Vagina (tissue), 2 donors: ENCODE results near the gene TYR. TPM values are rescaled to one million over a fixed set of nuclear protein-coding genes. Genes with fewer than 3 reads are reported as not detected.
"Not testable (repeated sequence)": the region's sequence is repeated elsewhere in the genome, so short reads cannot be mapped to it uniquely, and the experiment has no call there.

Source experiments
- DNase-seq, 2 donors: peaks; one replicate each; pipeline ENCODE4 v3.0.0-alpha.2; 2017; ENCODE audit errors: extremely low spot score in 2 of 2
- H3K27ac ChIP-seq: fragments of 200-600 bp; sonication (generic); one replicate; pipeline ENCODE4 v1.5.1; 2019
- H3K27me3 ChIP-seq: fragments of 200-600 bp; sonication (generic); one replicate; pipeline ENCODE4 v1.5.1; 2019
- H3K36me3 ChIP-seq, 2 donors: fragments of 200-600 bp; sonication (generic); one replicate each; pipeline ENCODE4 v1.5.1; 2017 to 2019
- H3K4me1 ChIP-seq: fragments of 200-600 bp; sonication (generic); one replicate; pipeline ENCODE4 v1.5.1; 2019
- H3K4me3 ChIP-seq, 2 donors: fragments of 200-600 bp; sonication (generic); 1 replicate in 1 of 2; 2 replicates in 1 of 2; pipeline ENCODE4 v1.5.1; 2016 to 2019
- H3K9me3 ChIP-seq: fragments of 200-600 bp; sonication (generic); one replicate; pipeline ENCODE4 v1.5.1; 2019
- POLR2A ChIP-seq, 2 donors: fragments of 450-650 bp; IDR thresholded peaks; one replicate each; pipeline ENCODE4 v1.6.1; 2017; ENCODE audit warnings: antibody characterized with exemption in 2 of 2, mild to moderate bottlenecking in 2 of 2, moderate library complexity in 2 of 2
- POLR2AphosphoS5 ChIP-seq, 2 donors: sonication (generic); formaldehyde crosslinking; IDR thresholded peaks; one replicate each; pipeline ENCODE4 v1.9.0; 2017; ENCODE audit warnings: antibody characterized with exemption in 2 of 2, mild to moderate bottlenecking in 2 of 2, low read depth in 1 of 2; ENCODE audit not compliant: insufficient read depth in 1 of 2
- intact Hi-C: fragments of 100-400 bp; cut with DNase I; formaldehyde crosslinking; loops from one replicate; pipeline ENCODE4 v1.15.1; 2023
- total RNA-seq: library from RNA; depleted of rRNA; stranded (reverse); fragments of >200 nt; gene quantifications from one replicate; pipeline ENCODE4 v1.2.3, GENCODE V29; 2016
- TF ChIP-seq, protein P1 (sequence below), 3 experiments: fragments of 450-650 bp in 2 of 3; fragments of 200-600 bp in 1 of 3; sonication (generic) in 1 of 3; IDR thresholded peaks; one replicate each; pipeline ENCODE4 v1.5.1; 2017 to 2019; ENCODE audit warnings: antibody characterized with exemption in 3 of 3, mild to moderate bottlenecking in 2 of 3, moderate library complexity in 2 of 3

TYR gene
- total RNA-seq, 1 donor from 2014 or later, result not detected

DNA sequence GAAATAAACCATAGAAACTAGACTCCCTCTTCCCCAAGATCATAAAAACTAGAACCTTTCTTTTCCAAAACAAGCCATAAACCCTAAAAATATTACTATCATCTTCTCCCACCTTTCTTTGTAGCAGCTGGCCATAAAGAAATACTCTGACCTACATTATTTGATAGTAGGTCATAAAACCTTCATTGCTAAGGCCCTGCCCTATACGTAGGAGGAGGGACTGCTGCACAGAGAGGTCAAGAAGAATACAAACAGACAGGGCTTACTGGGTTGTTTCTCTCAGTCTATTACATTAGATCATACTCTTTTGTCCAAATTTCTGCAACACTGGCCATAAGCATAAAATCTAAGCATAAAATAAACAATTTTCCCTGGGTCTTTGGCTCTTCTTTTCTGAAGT lies 101.5 kb downstream of the TYR start:
- H3K4me3 ChIP-seq, result no peak overlapping the region
- no peaks in the 10 kb centered on the region for H3K9me3 ChIP-seq
- no peaks in the 10 kb centered on the region for H3K27me3 ChIP-seq
- H3K36me3 ChIP-seq, result no peaks in the 10 kb centered on the region
- no peak for DNase-seq
- TF ChIP-seq POLR2A (IDR thresholded peaks at IDR 0.05), result no peak
- TF ChIP-seq, protein P1, sequence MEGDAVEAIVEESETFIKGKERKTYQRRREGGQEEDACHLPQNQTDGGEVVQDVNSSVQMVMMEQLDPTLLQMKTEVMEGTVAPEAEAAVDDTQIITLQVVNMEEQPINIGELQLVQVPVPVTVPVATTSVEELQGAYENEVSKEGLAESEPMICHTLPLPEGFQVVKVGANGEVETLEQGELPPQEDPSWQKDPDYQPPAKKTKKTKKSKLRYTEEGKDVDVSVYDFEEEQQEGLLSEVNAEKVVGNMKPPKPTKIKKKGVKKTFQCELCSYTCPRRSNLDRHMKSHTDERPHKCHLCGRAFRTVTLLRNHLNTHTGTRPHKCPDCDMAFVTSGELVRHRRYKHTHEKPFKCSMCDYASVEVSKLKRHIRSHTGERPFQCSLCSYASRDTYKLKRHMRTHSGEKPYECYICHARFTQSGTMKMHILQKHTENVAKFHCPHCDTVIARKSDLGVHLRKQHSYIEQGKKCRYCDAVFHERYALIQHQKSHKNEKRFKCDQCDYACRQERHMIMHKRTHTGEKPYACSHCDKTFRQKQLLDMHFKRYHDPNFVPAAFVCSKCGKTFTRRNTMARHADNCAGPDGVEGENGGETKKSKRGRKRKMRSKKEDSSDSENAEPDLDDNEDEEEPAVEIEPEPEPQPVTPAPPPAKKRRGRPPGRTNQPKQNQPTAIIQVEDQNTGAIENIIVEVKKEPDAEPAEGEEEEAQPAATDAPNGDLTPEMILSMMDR (IDR thresholded peaks at IDR 0.05), result no peak
- no peak for TF ChIP-seq POLR2AphosphoS5 (IDR thresholded peaks at IDR 0.05; ENCODE audit: insufficient read depth in 1 of 2, low read depth in 1 of 2)
- no peak overlapping the region for H3K27ac ChIP-seq
- H3K4me1 ChIP-seq, result no peaks in the 10 kb centered on the region
- intact Hi-C loops, result no loop called here

DNA sequence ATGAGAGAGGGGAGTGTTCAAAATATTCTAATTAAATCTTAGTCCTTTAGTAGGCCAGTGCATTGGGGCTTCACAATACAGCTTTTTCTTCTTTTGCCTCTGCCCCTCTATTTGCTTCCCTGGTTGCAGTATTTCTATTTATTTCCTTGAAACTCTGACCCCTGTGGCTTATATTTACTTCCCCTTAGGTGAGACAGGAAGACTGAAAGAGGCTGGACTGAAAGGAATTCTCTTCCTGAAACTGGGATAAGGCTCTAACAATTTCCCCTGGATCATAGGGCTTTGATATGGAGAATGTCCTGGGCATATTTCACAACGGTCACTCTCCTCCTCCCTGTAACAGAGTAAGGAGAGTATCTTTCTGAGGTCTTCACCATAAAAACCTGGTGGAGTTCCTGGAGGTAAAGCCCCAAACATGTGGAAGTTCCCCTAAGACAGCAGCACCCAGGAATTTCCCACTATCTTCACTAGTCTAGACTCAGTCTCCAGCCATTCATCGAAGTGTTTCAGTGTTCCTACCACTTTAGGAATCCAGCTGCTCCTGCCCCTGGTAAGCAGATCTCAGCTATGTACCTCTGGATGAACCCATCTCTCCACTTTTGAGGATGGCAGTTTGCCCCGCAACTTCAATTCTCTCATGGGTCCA lies 103.5 kb downstream of the TYR start:
- intact Hi-C loops, H3K4me3 ChIP-seq: not testable (repeated sequence)

DNA sequence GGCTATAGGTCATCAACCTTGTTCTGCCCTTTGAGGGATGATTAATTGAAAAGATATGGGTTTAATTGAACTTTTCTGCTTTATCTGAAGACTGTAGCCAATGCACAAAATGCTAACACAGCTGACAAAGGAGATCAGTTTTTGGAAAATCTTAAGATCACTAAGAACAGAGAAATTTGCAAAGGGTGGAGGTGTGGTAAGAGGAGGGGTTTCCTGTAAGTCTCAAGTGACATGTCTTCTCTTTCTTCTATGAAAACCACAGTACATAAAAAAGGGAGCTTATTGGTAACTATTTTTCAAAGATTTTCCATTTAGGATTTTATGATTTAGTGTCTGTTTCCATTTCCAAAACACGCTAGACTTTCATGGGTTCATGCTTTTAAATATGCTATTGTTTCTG lies 108.9 kb downstream of the TYR start:
- H3K4me3 ChIP-seq, H3K27me3 ChIP-seq, H3K4me1 ChIP-seq, H3K36me3 ChIP-seq, intact Hi-C loops, H3K9me3 ChIP-seq, H3K27ac ChIP-seq, DNase-seq: not testable (repeated sequence)

More for the DNA sequence above, 103.5 kb downstream of the TYR start:
- H3K27ac ChIP-seq, H3K27me3 ChIP-seq, H3K36me3 ChIP-seq, H3K4me1 ChIP-seq, H3K9me3 ChIP-seq, DNase-seq: not testable (repeated sequence)

DNA sequence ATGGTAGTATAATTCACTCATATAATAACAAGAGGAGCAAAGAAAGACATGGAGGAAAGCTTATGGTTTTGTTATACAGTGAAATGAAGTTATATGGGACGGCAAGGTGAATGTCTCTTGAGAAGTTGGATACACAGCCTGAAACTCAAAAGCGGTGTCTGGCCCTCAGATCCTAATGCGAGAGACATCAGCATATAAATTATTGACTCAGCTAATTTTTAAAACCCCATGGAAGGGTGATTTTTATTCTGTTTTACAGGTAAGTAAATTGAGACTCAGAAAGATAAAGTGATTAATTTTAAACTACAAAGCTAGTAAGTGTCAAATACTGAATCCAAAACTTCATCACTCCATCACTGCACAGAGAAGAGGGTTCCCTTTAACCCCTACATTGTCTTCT lies 110.3 kb downstream of the TYR start:
- DNase-seq, H3K36me3 ChIP-seq, H3K27ac ChIP-seq, H3K9me3 ChIP-seq, intact Hi-C loops, H3K4me1 ChIP-seq, H3K27me3 ChIP-seq, H3K4me3 ChIP-seq: not testable (repeated sequence)

DNA sequence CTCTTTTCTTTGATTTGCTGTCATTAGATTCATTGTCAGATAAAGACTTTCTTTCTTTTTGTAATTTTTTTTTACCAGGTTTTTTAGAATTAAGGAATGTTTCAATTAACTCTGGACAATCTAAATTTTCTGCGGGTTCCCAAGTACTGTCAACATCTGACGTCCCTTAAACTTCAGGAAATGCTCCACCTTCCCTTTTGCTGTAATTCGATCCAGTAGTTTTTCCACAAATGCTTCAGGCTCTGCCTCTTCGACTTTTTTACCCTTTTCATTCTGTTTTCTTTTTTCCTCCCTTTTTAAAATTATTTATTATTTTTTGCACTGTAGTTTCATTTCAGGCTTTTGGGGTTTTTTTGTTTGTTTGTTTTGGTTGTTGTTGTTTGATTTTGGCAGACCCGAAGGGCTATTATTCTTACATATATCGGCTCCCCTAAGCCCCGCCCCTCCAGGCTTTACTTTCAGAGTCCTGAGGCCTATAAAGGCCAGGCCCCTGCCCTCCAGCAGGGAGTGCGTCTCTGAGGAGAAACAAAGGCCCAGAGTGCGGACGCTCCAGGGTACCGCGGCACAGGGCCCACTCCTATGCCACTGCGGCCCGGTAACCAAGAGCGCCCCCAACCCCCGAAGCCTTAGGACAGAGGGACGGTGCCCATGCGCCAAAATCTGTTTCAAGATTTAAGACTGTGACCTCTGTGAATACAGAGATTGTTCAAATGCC lies 116.4 kb downstream of the TYR start:
- no peak overlapping the region for H3K27ac ChIP-seq
- no peaks in the 10 kb centered on the region for H3K36me3 ChIP-seq
- TF ChIP-seq POLR2A (IDR thresholded peaks at IDR 0.05) (no peak), POLR2AphosphoS5 (IDR thresholded peaks at IDR 0.05; ENCODE audit: insufficient read depth in 1 of 2, low read depth in 1 of 2) (no peak)
- TF ChIP-seq, protein P1 (IDR thresholded peaks at IDR 0.05), result no peak
- intact Hi-C loops, result no loop called here
- no peak for DNase-seq
- H3K27me3 ChIP-seq, result no peaks in the 10 kb centered on the region
- no peak overlapping the region for H3K4me3 ChIP-seq
- no peaks in the 10 kb centered on the region for H3K9me3 ChIP-seq
- H3K4me1 ChIP-seq, result no peaks in the 10 kb centered on the region

DNA sequence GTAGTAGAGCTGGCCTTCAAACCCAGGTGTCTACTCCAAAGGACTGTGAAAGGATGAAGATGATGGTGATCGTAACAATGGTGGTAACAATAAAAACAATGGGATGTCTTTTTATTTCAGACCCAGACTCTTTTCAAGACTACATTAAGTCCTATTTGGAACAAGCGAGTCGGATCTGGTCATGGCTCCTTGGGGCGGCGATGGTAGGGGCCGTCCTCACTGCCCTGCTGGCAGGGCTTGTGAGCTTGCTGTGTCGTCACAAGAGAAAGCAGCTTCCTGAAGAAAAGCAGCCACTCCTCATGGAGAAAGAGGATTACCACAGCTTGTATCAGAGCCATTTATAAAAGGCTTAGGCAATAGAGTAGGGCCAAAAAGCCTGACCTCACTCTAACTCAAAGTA lies 117.3 kb downstream of the TYR start:
- intact Hi-C loops, H3K36me3 ChIP-seq, H3K4me3 ChIP-seq, H3K4me1 ChIP-seq, H3K9me3 ChIP-seq, H3K27me3 ChIP-seq, H3K27ac ChIP-seq, DNase-seq: not testable (repeated sequence)

DNA sequence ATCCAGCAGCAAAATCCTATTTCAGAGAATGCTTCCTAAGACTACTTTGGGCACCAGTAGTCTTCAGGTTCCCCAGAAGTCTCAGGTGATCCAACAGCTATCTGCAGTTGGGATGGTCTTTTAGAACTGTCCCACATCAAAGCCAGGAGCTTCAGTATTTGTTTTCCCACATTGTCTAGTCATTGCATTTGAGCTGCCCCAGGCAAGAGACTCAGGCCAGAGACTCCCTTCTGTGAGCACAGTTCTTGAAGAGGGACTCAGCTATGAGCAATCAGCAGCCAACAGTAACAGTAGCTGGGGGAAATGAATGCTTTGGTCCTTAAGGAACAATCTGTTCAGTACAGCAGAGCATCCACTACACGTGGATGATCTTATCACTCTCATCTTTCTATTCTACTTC lies 125.4 kb downstream of the TYR start:
- DNase-seq, H3K4me1 ChIP-seq, H3K36me3 ChIP-seq, intact Hi-C loops, H3K27me3 ChIP-seq, H3K27ac ChIP-seq, H3K9me3 ChIP-seq, H3K4me3 ChIP-seq: not testable (repeated sequence)

DNA sequence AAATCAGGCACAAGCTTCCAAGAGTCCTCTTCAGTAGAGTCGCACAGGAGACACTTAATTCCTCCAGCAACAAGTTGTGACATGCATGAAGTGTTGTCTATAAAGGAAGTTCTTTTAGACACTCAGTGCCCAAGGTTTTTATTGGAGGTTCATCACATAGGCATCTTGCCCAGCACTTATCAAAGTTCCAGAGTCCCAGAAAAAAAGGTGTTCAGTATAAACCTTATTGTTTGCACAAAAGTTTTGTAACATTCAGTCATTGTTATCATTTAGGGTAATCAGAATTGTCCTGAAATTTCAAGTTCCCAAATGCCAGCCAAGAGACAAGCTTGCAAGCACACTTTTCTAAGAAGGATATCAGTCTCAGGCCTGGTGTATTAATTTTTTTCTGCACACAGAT lies 130.6 kb downstream of the TYR start:
- intact Hi-C loops, result not testable (repeated sequence)

DNA sequence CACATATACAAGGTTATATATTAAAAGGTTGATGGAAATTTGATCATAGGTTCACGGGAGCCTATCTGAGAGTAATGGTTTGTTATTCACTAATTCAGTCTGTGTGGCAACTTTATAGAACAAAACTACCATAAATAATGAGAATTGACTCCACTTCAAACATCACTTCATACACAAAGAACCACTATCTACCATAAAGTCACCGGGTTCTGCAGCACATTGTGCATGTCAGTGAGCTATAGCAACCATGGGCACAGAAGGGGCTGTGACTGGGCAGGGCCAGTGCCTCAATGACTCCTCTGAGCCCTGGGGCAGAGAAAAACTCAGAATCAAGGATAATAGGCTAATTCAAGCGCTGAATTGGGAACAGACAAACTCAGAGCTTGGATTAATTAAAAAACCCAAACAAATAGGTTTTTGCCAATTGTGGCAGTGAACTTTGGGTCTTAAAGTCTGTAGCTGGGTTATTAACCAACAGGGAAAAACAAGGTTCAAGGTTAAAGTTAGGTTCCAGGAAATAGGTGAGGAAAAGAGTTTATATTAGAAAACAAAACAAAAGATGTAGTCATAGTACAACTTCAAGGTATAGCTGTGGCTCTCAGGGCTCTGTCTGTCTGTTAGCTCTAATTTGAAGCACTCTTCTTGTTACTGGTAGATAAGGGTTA lies 131.8 kb downstream of the TYR start:
- H3K27me3 ChIP-seq, intact Hi-C loops, H3K36me3 ChIP-seq, H3K9me3 ChIP-seq, DNase-seq, H3K4me3 ChIP-seq, H3K27ac ChIP-seq, H3K4me1 ChIP-seq: not testable (repeated sequence)

More for the DNA sequence above, 130.6 kb downstream of the TYR start:
- not testable (repeated sequence) for H3K27me3 ChIP-seq, H3K4me3 ChIP-seq, H3K9me3 ChIP-seq, H3K4me1 ChIP-seq, DNase-seq, H3K36me3 ChIP-seq, H3K27ac ChIP-seq

DNA sequence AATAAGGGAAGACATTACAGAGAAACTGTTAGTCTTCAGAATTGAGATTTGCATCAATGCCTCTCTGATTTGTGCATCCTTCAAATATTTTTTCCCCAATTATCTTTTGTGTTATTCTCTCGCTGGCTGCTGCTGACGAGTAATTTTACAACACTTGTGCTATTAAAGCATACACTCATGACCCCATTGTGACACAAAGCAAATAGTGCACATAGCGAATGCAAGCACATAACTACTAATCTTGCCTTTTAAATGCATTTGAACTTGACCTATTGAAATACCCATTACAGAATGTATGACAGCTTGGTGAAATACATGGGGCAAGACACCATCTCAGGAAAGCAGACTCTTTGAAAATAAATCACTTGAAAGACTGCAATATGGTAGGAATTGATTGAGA lies 132.9 kb downstream of the TYR start:
- DNase-seq, H3K9me3 ChIP-seq, H3K4me1 ChIP-seq, H3K36me3 ChIP-seq, H3K4me3 ChIP-seq, intact Hi-C loops, H3K27ac ChIP-seq, H3K27me3 ChIP-seq: not testable (repeated sequence)
